ENCODE data around the gene SSH3.

The SSH3 gene

GRCh38 chr11:67275606-67276409 is 27.5 kb upstream of the SSH3 start:
- 93 to 94% methylated on average over 17 of the region's 17 CpGs for WGBS, 2 experiments
- no peak overlapping the region for H3K4me3 ChIP-seq (ENCODE audit: insufficient read depth, low read depth, low read length)
- H3K27me3 ChIP-seq (ENCODE audit: control insufficient read depth, insufficient read depth, low read length, poor library complexity, severe bottlenecking): no peaks in the 10 kb centered on the region
- peaks cover 9% of the 10 kb centered on the region for H3K36me3 ChIP-seq (ENCODE audit: control insufficient read depth, insufficient read depth, low read length)
- H3K27ac ChIP-seq (ENCODE audit: insufficient read depth, low read depth, low read length, poor library complexity, severe bottlenecking): no peak overlapping the region
- H3K4me1 ChIP-seq (ENCODE audit: control insufficient read depth, insufficient read depth, low read length): peaks cover 26% of the 10 kb centered on the region
- no peaks in the 10 kb centered on the region for H3K9me3 ChIP-seq (ENCODE audit: control insufficient read depth, low read length)

DNA sequence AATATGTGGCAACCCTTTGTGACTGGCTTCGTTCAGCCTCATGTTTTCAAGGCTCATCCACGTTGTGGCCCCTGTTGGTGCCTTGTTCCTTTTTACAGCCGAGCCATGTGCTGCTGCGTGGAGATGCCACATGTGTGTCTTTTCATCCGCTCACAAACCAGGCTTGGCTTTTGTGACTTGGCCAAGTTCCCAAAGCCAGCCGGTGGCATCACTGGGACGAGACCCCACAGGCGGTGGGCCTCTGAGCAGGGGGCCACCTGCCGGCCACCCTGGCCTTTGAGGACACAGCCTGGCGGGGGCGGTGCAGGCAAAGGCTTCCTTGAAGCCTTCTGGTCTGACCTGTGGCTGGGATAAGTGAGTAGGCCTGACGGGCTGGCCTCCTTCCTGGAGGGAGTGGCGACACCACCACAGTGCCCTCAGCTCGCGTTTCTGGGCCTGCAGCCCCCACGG is 26.5 kb upstream of the SSH3 start:
- Histone ChIP-seq H3K27me3 (ENCODE audit: control insufficient read depth, insufficient read depth, low read length, poor library complexity, severe bottlenecking) (no peaks in the 10 kb centered on the region), H3K27ac (ENCODE audit: insufficient read depth, low read depth, low read length, poor library complexity, severe bottlenecking) (peak overlapping the region; percentile 69), H3K9me3 (ENCODE audit: control insufficient read depth, low read length) (no peaks in the 10 kb centered on the region), H3K4me1 (ENCODE audit: control insufficient read depth, insufficient read depth, low read length) (peaks cover 16% of the 10 kb centered on the region), H3K36me3 (ENCODE audit: control insufficient read depth, insufficient read depth, low read length) (peaks cover 19% of the 10 kb centered on the region), H3K4me3 (ENCODE audit: insufficient read depth, low read depth, low read length) (peak overlapping the region; percentile 10)
- WGBS, 2 experiments: 76% methylated on average over 16 of the region's 16 CpGs

DNA sequence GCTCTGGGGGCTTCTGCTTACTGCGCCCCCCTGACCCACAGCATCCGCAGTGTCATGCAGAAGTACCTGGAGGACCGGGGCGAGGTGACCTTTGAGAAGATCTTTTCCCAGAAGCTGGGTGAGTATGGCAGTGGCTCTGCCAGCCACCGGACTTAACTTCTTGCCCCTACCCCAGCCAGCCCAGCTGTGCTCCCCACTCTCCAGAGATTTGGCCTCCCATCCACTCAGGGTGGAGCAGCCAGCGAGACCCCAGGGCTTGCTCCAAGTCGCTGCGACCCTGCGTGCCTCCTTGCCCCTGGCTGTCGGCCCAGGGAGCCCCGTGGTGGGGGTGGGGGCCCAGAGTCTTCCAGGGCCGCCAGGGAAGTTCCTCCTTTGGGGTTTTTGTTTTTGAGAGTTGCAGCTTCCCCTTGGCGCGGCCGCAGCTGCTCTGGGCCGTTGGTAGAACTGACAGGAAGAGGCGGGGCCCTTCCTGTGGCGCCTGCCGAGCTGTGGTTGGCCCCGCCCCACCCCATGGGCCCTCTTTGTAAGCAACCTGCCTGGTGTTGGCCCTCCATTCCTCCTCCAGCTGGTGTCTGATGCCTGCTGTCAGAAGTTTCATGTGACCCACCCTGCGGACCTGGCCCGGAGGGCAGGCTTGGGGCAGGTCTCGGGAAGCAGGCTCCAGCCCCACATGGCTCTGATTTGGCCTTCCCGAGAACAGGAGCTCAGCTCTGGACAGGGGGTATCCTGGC is 25.9 kb upstream of the SSH3 start:
- Histone ChIP-seq H3K27me3 (ENCODE audit: control insufficient read depth, insufficient read depth, low read length, poor library complexity, severe bottlenecking) (no peaks in the 10 kb centered on the region), H3K36me3 (ENCODE audit: control insufficient read depth, insufficient read depth, low read length) (peaks cover 22% of the 10 kb centered on the region), H3K27ac (ENCODE audit: insufficient read depth, low read depth, low read length, poor library complexity, severe bottlenecking) (peak overlapping the region; percentile 69), H3K9me3 (ENCODE audit: control insufficient read depth, low read length) (no peaks in the 10 kb centered on the region), H3K4me3 (ENCODE audit: insufficient read depth, low read depth, low read length) (peak overlapping the region; percentile 10), H3K4me1 (ENCODE audit: control insufficient read depth, insufficient read depth, low read length) (peaks cover 16% of the 10 kb centered on the region)
- WGBS, 2 experiments: 46 to 47% methylated on average over 24 of the region's 24 CpGs

GRCh38 chr11:67278135-67278938 is 25.0 kb upstream of the SSH3 start:
- H3K27me3 ChIP-seq (ENCODE audit: control insufficient read depth, insufficient read depth, low read length, poor library complexity, severe bottlenecking): no peaks in the 10 kb centered on the region
- no peak overlapping the region for H3K4me3 ChIP-seq (ENCODE audit: insufficient read depth, low read depth, low read length)
- peaks cover 32% of the 10 kb centered on the region for H3K36me3 ChIP-seq (ENCODE audit: control insufficient read depth, insufficient read depth, low read length)
- WGBS, 2 experiments: 94 to 95% methylated on average over 14 of the region's 14 CpGs
- H3K9me3 ChIP-seq (ENCODE audit: control insufficient read depth, low read length): no peaks in the 10 kb centered on the region
- H3K4me1 ChIP-seq (ENCODE audit: control insufficient read depth, insufficient read depth, low read length): peaks cover 16% of the 10 kb centered on the region
- no peak overlapping the region for H3K27ac ChIP-seq (ENCODE audit: insufficient read depth, low read depth, low read length, poor library complexity, severe bottlenecking)

DNA sequence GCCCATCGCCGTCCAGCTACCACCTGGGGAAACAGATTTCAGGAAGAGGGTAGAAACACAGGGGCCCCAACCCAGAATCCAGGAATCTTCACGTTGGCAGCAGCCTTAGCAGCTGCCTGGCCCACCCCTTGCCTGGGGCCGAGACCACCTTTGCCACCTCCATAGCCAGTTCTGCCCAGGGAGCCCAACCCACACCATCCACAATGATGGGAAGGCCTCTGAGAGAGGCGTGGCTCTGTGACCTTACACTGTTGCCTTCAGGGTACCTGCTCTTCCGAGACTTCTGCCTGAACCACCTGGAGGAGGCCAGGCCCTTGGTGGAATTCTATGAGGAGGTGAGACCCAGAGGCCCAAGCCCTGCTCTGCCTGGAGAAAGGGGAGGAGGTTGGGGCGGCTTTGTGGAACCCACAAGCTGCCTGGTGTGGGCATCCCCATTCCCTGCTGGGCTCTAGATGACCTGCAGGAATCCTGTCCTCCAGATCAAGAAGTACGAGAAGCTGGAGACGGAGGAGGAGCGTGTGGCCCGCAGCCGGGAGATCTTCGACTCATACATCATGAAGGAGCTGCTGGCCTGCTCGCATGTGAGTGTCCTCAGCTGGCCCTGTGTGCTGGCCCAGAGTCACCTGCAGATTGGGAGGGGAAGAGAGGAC is 24.3 kb upstream of the SSH3 start:
- Histone ChIP-seq H3K4me3 (ENCODE audit: insufficient read depth, low read depth, low read length) (no peak overlapping the region), H3K4me1 (ENCODE audit: control insufficient read depth, insufficient read depth, low read length) (peaks cover 13% of the 10 kb centered on the region), H3K27me3 (ENCODE audit: control insufficient read depth, insufficient read depth, low read length, poor library complexity, severe bottlenecking) (no peaks in the 10 kb centered on the region), H3K9me3 (ENCODE audit: control insufficient read depth, low read length) (no peaks in the 10 kb centered on the region), H3K27ac (ENCODE audit: insufficient read depth, low read depth, low read length, poor library complexity, severe bottlenecking) (no peak overlapping the region), H3K36me3 (ENCODE audit: control insufficient read depth, insufficient read depth, low read length) (peaks cover 39% of the 10 kb centered on the region)
- 95 to 96% methylated on average over 14 of the region's 14 CpGs for WGBS, 2 experiments

GRCh38 chr11:67279589-67280340 is 23.6 kb upstream of the SSH3 start:
- Histone ChIP-seq H3K9me3 (ENCODE audit: control insufficient read depth, low read length) (no peaks in the 10 kb centered on the region), H3K27ac (ENCODE audit: insufficient read depth, low read depth, low read length, poor library complexity, severe bottlenecking) (no peak overlapping the region), H3K36me3 (ENCODE audit: control insufficient read depth, insufficient read depth, low read length) (peaks cover 43% of the 10 kb centered on the region), H3K4me1 (ENCODE audit: control insufficient read depth, insufficient read depth, low read length) (peaks cover 13% of the 10 kb centered on the region), H3K27me3 (ENCODE audit: control insufficient read depth, insufficient read depth, low read length, poor library complexity, severe bottlenecking) (no peaks in the 10 kb centered on the region), H3K4me3 (ENCODE audit: insufficient read depth, low read depth, low read length) (no peak overlapping the region)
- WGBS, 2 experiments: 94% methylated on average over 17 of the region's 17 CpGs

- WGBS, 2 experiments: 94 to 96% methylated on average over 13 of the region's 13 CpGs
- Histone ChIP-seq H3K27me3 (ENCODE audit: control insufficient read depth, insufficient read depth, low read length, poor library complexity, severe bottlenecking) (no peaks in the 10 kb centered on the region), H3K36me3 (ENCODE audit: control insufficient read depth, insufficient read depth, low read length) (peaks cover 43% of the 10 kb centered on the region), H3K27ac (ENCODE audit: insufficient read depth, low read depth, low read length, poor library complexity, severe bottlenecking) (no peak overlapping the region), H3K4me3 (ENCODE audit: insufficient read depth, low read depth, low read length) (no peak overlapping the region), H3K4me1 (ENCODE audit: control insufficient read depth, insufficient read depth, low read length) (peaks cover 13% of the 10 kb centered on the region), H3K9me3 (ENCODE audit: control insufficient read depth, low read length) (no peaks in the 10 kb centered on the region)
Observed at GRCh38 chr11:67280341-67280787, 23.0 kb upstream of the SSH3 start.

- Histone ChIP-seq H3K4me3 (ENCODE audit: insufficient read depth, low read depth, low read length) (no peak overlapping the region), H3K9me3 (ENCODE audit: control insufficient read depth, low read length) (no peaks in the 10 kb centered on the region), H3K27ac (ENCODE audit: insufficient read depth, low read depth, low read length, poor library complexity, severe bottlenecking) (no peak overlapping the region), H3K4me1 (ENCODE audit: control insufficient read depth, insufficient read depth, low read length) (peaks cover 13% of the 10 kb centered on the region), H3K27me3 (ENCODE audit: control insufficient read depth, insufficient read depth, low read length, poor library complexity, severe bottlenecking) (no peaks in the 10 kb centered on the region), H3K36me3 (ENCODE audit: control insufficient read depth, insufficient read depth, low read length) (peaks cover 43% of the 10 kb centered on the region)
- 95 to 97% methylated on average over 31 of the region's 31 CpGs for WGBS, 2 experiments
Observed at GRCh38 chr11:67280788-67281551, 22.4 kb upstream of the SSH3 start.
